ENCODE data around the gene ZFHX3. TPM values are rescaled to one million over a fixed set of nuclear protein-coding genes. Genes with fewer than 3 reads are reported as not detected.

Gene ZFHX3
- total and polyA plus RNA-seq, 7 experiments from 2014 or later, result 0.09 to 9.8 (median 1.7) TPM

GRCh38 chr16:73018821-73019456, 29.0 kb downstream of the ZFHX3 start:
- DNase-seq, result no peak
- POLR2A ChIA-PET, result no interaction called here
- peaks cover 0 to 3% (median 0%) of the 10 kb centered on the region in 7 donors for H3K4me1 Mint-ChIP-seq
- H3K27me3 Mint-ChIP-seq, result peaks cover 0 to 5% (median 0%) of the 10 kb centered on the region in 5 donors
- intact Hi-C loops (cut with micrococcal nuclease), result no loop called here
- H3K27me3 ChIP-seq (ENCODE audit: control insufficient read depth in 2 of 2, insufficient read depth in 2 of 2, low read length in 2 of 2), result no peaks in the 10 kb centered on the region
- peaks cover 0 to 3% (median 0%) of the 10 kb centered on the region in 11 donors for H3K9me3 Mint-ChIP-seq
- H3K4me3 ChIP-seq (ENCODE audit: low read length), result no peak overlapping the region
- no peaks in the 10 kb centered on the region for H3K4me1 ChIP-seq (ENCODE audit: control insufficient read depth in 2 of 2, insufficient read depth in 2 of 2, low read length in 2 of 2)
- CTCF ChIA-PET, result no interaction called here
- no peak overlapping the region for H3K27ac ChIP-seq (ENCODE audit: low read depth, low read length)
- no peak for ATAC-seq
- H3K36me3 Mint-ChIP-seq, result no peaks in the 10 kb centered on the region
- no peaks in the 10 kb centered on the region for H3K9me3 ChIP-seq (ENCODE audit: control insufficient read depth in 2 of 3, low read length in 3 of 3)
- H3K4me3 Mint-ChIP-seq, result no peak overlapping the region
- H3K36me3 ChIP-seq (ENCODE audit: control insufficient read depth in 2 of 3, insufficient read depth in 3 of 3, low read length in 3 of 3), result no peaks in the 10 kb centered on the region
- H3K27ac Mint-ChIP-seq, result no peak overlapping the region

GRCh38 chr16:73017321-73017720, 30.6 kb downstream of the ZFHX3 start:
- H3K9me3 Mint-ChIP-seq, result peaks cover 0 to 3% (median 0%) of the 10 kb centered on the region in 11 donors
- no peaks in the 10 kb centered on the region for H3K36me3 Mint-ChIP-seq
- H3K27me3 ChIP-seq (ENCODE audit: control insufficient read depth in 2 of 2, insufficient read depth in 2 of 2, low read length in 2 of 2), result no peaks in the 10 kb centered on the region
- DNase-seq (no peak), ATAC-seq (no peak)
- H3K4me1 ChIP-seq (ENCODE audit: control insufficient read depth in 2 of 2, insufficient read depth in 2 of 2, low read length in 2 of 2), result no peaks in the 10 kb centered on the region
- peaks cover 0 to 2% (median 0%) of the 10 kb centered on the region in 7 donors for H3K4me1 Mint-ChIP-seq
- H3K36me3 ChIP-seq (ENCODE audit: control insufficient read depth in 2 of 3, insufficient read depth in 3 of 3, low read length in 3 of 3), result no peaks in the 10 kb centered on the region
- H3K27ac ChIP-seq (ENCODE audit: low read depth, low read length), result no peak overlapping the region
- no peak overlapping the region for H3K4me3 ChIP-seq (ENCODE audit: low read length)
- peaks cover 0 to 5% (median 0%) of the 10 kb centered on the region in 5 donors for H3K27me3 Mint-ChIP-seq
- no peak overlapping the region for H3K4me3 Mint-ChIP-seq
- intact Hi-C loops (cut with micrococcal nuclease), result no loop called here
- no peaks in the 10 kb centered on the region for H3K9me3 ChIP-seq (ENCODE audit: control insufficient read depth in 2 of 3, low read length in 3 of 3)
- ChIA-PET POLR2A (no interaction called here), CTCF (no interaction called here)
- H3K27ac Mint-ChIP-seq, result no peak overlapping the region

- Histone ChIP-seq H3K27ac (ENCODE audit: low read depth, low read length) (no peak overlapping the region), H3K4me3 (ENCODE audit: low read length) (no peak overlapping the region), H3K27me3 (ENCODE audit: control insufficient read depth in 2 of 2, insufficient read depth in 2 of 2, low read length in 2 of 2) (no peaks in the 10 kb centered on the region), H3K4me1 (ENCODE audit: control insufficient read depth in 2 of 2, insufficient read depth in 2 of 2, low read length in 2 of 2) (no peaks in the 10 kb centered on the region), H3K9me3 (ENCODE audit: control insufficient read depth in 2 of 3, low read length in 3 of 3) (no peaks in the 10 kb centered on the region), H3K36me3 (ENCODE audit: control insufficient read depth in 2 of 3, insufficient read depth in 3 of 3, low read length in 3 of 3) (no peaks in the 10 kb centered on the region)
- no peaks in the 10 kb centered on the region for H3K36me3 Mint-ChIP-seq
- H3K9me3 Mint-ChIP-seq, result peaks cover 0 to 3% (median 0%) of the 10 kb centered on the region in 11 donors
- intact Hi-C loops (cut with micrococcal nuclease), result no loop called here
- no peak overlapping the region for H3K4me3 Mint-ChIP-seq
- no peak overlapping the region for H3K27ac Mint-ChIP-seq
- peaks cover 0 to 2% (median 0%) of the 10 kb centered on the region in 7 donors for H3K4me1 Mint-ChIP-seq
- H3K27me3 Mint-ChIP-seq, result peaks cover 0 to 5% (median 4%) of the 10 kb centered on the region in 5 donors
- ChIA-PET POLR2A (no interaction called here), CTCF (no interaction called here)
- DNase-seq (no peak), ATAC-seq (no peak)
Measured at GRCh38 chr16:73016488-73016830, 31.5 kb downstream of the ZFHX3 start.

GRCh38 chr16:73015612-73016487, 32.1 kb downstream of the ZFHX3 start:
- no peak overlapping the region for H3K27ac ChIP-seq (ENCODE audit: low read depth, low read length)
- CTCF ChIA-PET, result no interaction called here
- H3K4me1 Mint-ChIP-seq, result peaks cover 0 to 2% (median 0%) of the 10 kb centered on the region in 7 donors

GRCh38 chr16:73014768-73015167, 33.2 kb downstream of the ZFHX3 start:
- no peak overlapping the region for H3K27ac Mint-ChIP-seq
- peaks cover 0 to 2% (median 0%) of the 10 kb centered on the region in 7 donors for H3K4me1 Mint-ChIP-seq
- POLR2A ChIA-PET, result no interaction called here
- intact Hi-C loops (cut with micrococcal nuclease), result no loop called here
- H3K36me3 Mint-ChIP-seq, result no peaks in the 10 kb centered on the region
- H3K27me3 Mint-ChIP-seq, result peaks cover 0 to 4% (median 2%) of the 10 kb centered on the region in 5 donors
- ATAC-seq, result no peak
- H3K4me1 ChIP-seq (ENCODE audit: control insufficient read depth in 2 of 2, insufficient read depth in 2 of 2, low read length in 2 of 2), result no peaks in the 10 kb centered on the region
- H3K27ac ChIP-seq (ENCODE audit: low read depth, low read length), result no peak overlapping the region
- no peaks in the 10 kb centered on the region for H3K27me3 ChIP-seq (ENCODE audit: control insufficient read depth in 2 of 2, insufficient read depth in 2 of 2, low read length in 2 of 2)
- no peak overlapping the region for H3K4me3 Mint-ChIP-seq
- no peaks in the 10 kb centered on the region for H3K9me3 ChIP-seq (ENCODE audit: control insufficient read depth in 2 of 3, low read length in 3 of 3)
- H3K9me3 Mint-ChIP-seq, result peaks cover 0 to 3% (median 0%) of the 10 kb centered on the region in 11 donors
- CTCF ChIA-PET, result no interaction called here
- no peak overlapping the region for H3K4me3 ChIP-seq (ENCODE audit: low read length)
- no peaks in the 10 kb centered on the region for H3K36me3 ChIP-seq (ENCODE audit: control insufficient read depth in 2 of 3, insufficient read depth in 3 of 3, low read length in 3 of 3)
- DNase-seq, result no peak

More at GRCh38 chr16:73015612-73016487, 32.1 kb downstream of the ZFHX3 start:
- no peaks in the 10 kb centered on the region for H3K4me1 ChIP-seq (ENCODE audit: control insufficient read depth in 2 of 2, insufficient read depth in 2 of 2, low read length in 2 of 2)
- DNase-seq (no peak), ATAC-seq (no peak)
- intact Hi-C loops (cut with micrococcal nuclease), result no loop called here
- H3K36me3 Mint-ChIP-seq, result no peaks in the 10 kb centered on the region
- H3K27ac Mint-ChIP-seq, result no peak overlapping the region
- peaks cover 0 to 3% (median 0%) of the 10 kb centered on the region in 11 donors for H3K9me3 Mint-ChIP-seq
- H3K27me3 ChIP-seq (ENCODE audit: control insufficient read depth in 2 of 2, insufficient read depth in 2 of 2, low read length in 2 of 2), result no peaks in the 10 kb centered on the region
- no peaks in the 10 kb centered on the region for H3K36me3 ChIP-seq (ENCODE audit: control insufficient read depth in 2 of 3, insufficient read depth in 3 of 3, low read length in 3 of 3)
- peaks cover 0 to 5% (median 4%) of the 10 kb centered on the region in 5 donors for H3K27me3 Mint-ChIP-seq
- H3K4me3 Mint-ChIP-seq, result no peak overlapping the region
- POLR2A ChIA-PET, result no interaction called here
- no peak overlapping the region for H3K4me3 ChIP-seq (ENCODE audit: low read length)
- no peaks in the 10 kb centered on the region for H3K9me3 ChIP-seq (ENCODE audit: control insufficient read depth in 2 of 3, low read length in 3 of 3)

GRCh38 chr16:73013974-73014373, 34.0 kb downstream of the ZFHX3 start:
- Histone ChIP-seq H3K4me3 (ENCODE audit: low read length) (no peak overlapping the region), H3K36me3 (ENCODE audit: control insufficient read depth in 2 of 3, insufficient read depth in 3 of 3, low read length in 3 of 3) (no peaks in the 10 kb centered on the region), H3K9me3 (ENCODE audit: control insufficient read depth in 2 of 3, low read length in 3 of 3) (no peaks in the 10 kb centered on the region), H3K4me1 (ENCODE audit: control insufficient read depth in 2 of 2, insufficient read depth in 2 of 2, low read length in 2 of 2) (no peaks in the 10 kb centered on the region), H3K27ac (ENCODE audit: low read depth, low read length) (no peak overlapping the region), H3K27me3 (ENCODE audit: control insufficient read depth in 2 of 2, insufficient read depth in 2 of 2, low read length in 2 of 2) (no peaks in the 10 kb centered on the region)
- ATAC-seq (no peak), DNase-seq (no peak)
- no peaks in the 10 kb centered on the region for H3K36me3 Mint-ChIP-seq
- H3K27ac Mint-ChIP-seq, result no peak overlapping the region
- peaks cover 0 to 2% (median 0%) of the 10 kb centered on the region in 7 donors for H3K4me1 Mint-ChIP-seq
- H3K4me3 Mint-ChIP-seq, result no peak overlapping the region
- POLR2A ChIA-PET, result no interaction called here
- H3K9me3 Mint-ChIP-seq, result peaks cover 0 to 3% (median 0%) of the 10 kb centered on the region in 11 donors
- H3K27me3 Mint-ChIP-seq, result peaks cover 0 to 4% (median 2%) of the 10 kb centered on the region in 5 donors
- intact Hi-C loops (cut with micrococcal nuclease), result no loop called here
- CTCF ChIA-PET, result no interaction called here

Data from naive thymus-derived CD4-positive, alpha-beta T cell (primary cell).